Colonic mucosa (tissue), 4 donors: Measurements from ENCODE around the gene ADAMTS4. TPM values are rescaled to one million over a fixed set of nuclear protein-coding genes. Genes with fewer than 3 reads are reported as not detected.

Experiments used
- DNase-seq: peaks from one replicate; pipeline ENCODE4 v3.0.0-alpha.2; 2020
- H3K27ac ChIP-seq: fragments of 200-600 bp; one replicate; pipeline ENCODE4 v1.8.0; 2021
- H3K27me3 ChIP-seq: fragments of 200-600 bp; one replicate; pipeline ENCODE4 v1.8.0; 2021
- H3K36me3 ChIP-seq: fragments of 200-600 bp; one replicate; pipeline ENCODE4 v1.8.0; 2021
- H3K4me1 ChIP-seq: fragments of 200-600 bp; one replicate; pipeline ENCODE4 v1.8.0; 2021; ENCODE audit warnings: mild to moderate bottlenecking
- H3K4me3 ChIP-seq: fragments of 200-600 bp; one replicate; pipeline ENCODE4 v1.8.0; 2021
- H3K9ac ChIP-seq, 2 donors: one replicate each; pipeline ENCODE4 v1.7.0; 2013; ENCODE audit warnings: control low read depth in 2 of 2, low read depth in 2 of 2, low read length in 2 of 2
- H3K9me3 ChIP-seq: fragments of 200-600 bp; one replicate; pipeline ENCODE4 v1.8.0; 2021
- intact Hi-C: fragments of 100-400 bp; cut with DNase I; formaldehyde crosslinking; loops from one replicate; pipeline ENCODE4 v1.14.1; 2022
- total RNA-seq, 2 donors: library from RNA; stranded (reverse); fragmentation: NEBNext Ultra II Directional in 1 of 2; extraction: Animal tissue kit (Norgen Biotek cat#: 25700) in 1 of 2; gene quantifications; one replicate each; pipeline ENCODE4 v1.2.1, GENCODE V29; 2021
- TF ChIP-seq, protein P1 (sequence below): fragments of 200-600 bp; IDR thresholded peaks from one replicate; pipeline ENCODE4 v1.8.0; 2022; ENCODE audit warnings: antibody characterized with exemption, mild to moderate bottlenecking
- donor health status: healthy.
- donor health status: DM: no; HTN: no; CAD: no.
- donor health status: DM: no; HTN: no; CAD: no.

Gene ADAMTS4
- total RNA-seq, 2 donors from 2014 or later = 0.57 to 14.0 TPM

DNA sequence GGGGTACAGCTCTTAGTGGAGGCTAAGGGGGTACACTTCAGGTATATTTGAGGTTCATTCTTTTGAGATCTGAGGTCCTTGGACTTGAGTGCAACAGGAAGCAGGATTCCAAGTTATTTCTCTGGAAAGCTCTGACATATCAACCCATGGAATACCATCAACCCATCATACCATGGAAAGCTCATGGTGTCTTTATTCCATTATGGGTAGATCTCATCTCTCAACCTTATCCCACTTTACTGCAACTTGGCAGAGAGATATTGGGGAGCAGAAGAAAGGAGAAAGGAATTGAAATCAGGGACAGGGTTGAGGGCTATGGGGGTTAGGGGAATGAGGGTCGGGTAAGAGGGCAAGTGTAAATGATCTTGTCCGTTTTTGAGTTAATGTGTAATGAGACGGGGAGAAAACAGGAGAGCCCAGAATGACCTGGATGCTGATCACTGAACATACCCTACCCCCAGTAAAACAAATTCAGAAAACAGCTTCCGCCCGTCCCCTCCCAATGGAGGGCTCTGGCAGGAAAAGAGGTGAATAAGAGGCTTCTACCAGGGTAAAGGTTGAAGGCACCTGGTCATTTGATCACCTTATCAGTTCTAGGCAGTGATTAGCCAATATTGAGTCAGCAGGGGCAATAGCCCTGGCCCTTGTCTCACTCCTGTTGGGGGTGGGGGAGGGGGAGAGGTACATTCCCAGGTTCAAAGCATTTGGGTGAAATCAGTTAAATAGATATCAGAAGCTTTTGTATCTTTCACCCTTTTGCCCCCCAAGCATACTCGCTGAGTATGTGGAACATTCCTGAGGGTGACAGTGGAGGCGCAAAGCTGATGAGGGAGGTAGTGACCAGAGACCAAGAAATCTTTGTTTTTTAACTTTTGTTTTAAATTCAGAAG is 25.2 kb upstream of the ADAMTS4 start:
- TF ChIP-seq, protein P1, sequence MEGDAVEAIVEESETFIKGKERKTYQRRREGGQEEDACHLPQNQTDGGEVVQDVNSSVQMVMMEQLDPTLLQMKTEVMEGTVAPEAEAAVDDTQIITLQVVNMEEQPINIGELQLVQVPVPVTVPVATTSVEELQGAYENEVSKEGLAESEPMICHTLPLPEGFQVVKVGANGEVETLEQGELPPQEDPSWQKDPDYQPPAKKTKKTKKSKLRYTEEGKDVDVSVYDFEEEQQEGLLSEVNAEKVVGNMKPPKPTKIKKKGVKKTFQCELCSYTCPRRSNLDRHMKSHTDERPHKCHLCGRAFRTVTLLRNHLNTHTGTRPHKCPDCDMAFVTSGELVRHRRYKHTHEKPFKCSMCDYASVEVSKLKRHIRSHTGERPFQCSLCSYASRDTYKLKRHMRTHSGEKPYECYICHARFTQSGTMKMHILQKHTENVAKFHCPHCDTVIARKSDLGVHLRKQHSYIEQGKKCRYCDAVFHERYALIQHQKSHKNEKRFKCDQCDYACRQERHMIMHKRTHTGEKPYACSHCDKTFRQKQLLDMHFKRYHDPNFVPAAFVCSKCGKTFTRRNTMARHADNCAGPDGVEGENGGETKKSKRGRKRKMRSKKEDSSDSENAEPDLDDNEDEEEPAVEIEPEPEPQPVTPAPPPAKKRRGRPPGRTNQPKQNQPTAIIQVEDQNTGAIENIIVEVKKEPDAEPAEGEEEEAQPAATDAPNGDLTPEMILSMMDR = no peak
- H3K4me3 ChIP-seq = no peak overlapping the region
- no peaks in the 10 kb centered on the region for H3K27me3 ChIP-seq
- no peak overlapping the region for H3K9ac ChIP-seq
- no peak for DNase-seq
- no peaks in the 10 kb centered on the region for H3K9me3 ChIP-seq
- H3K27ac ChIP-seq = no peak overlapping the region
- intact Hi-C loops = no loop called here
- H3K4me1 ChIP-seq = peaks cover 20% of the 10 kb centered on the region
- H3K36me3 ChIP-seq = peaks cover 3% of the 10 kb centered on the region

DNA sequence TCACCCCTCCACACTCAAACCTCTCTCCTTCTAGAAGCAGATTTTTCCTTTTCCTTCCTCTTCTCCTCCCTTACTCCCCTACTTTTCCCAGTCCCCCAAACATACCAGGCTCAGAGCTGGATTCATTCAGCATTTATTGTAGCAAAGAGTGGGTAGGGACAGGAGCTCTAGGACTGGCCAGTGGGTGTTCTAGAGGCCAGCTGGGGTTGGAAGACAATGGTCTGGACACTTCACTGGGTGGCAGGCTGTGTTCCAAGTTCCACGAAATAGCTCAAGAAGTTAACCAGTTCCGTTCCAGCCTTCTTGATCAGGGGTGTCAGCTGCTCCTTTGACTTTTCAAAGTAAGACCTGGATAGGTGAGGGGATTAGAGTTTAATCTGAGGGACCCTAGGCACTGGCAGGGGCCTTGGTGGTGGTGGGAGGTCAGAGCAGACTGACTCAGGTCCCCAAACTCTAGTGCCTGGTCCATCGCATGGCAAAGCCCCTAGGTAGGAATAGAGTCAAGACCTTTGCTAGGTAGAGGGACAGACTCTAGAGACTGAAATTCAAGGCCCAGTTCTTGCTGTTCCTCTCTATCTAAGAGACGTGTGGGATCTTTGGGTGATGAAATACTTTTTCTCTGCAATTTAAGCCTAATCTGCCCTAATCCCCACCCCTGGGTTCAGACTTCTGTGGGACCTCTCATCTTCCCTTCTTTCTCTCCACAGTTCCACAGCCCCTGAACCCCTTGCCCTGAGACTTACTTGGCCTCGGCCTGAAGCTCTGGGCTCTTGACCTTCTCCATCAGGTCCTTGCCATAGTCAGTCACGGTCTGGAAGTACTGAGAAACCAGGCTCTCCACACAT is 23.5 kb upstream of the ADAMTS4 start:
- H3K27me3 ChIP-seq = no peaks in the 10 kb centered on the region
- no peaks in the 10 kb centered on the region for H3K9me3 ChIP-seq
- no peak overlapping the region for H3K27ac ChIP-seq
- H3K36me3 ChIP-seq = no peaks in the 10 kb centered on the region
- no peak overlapping the region for H3K4me3 ChIP-seq
- TF ChIP-seq, protein P1 = no peak
- no peak overlapping the region for H3K9ac ChIP-seq
- intact Hi-C loops = no loop called here
- no peak for DNase-seq
- H3K4me1 ChIP-seq = peaks cover 15% of the 10 kb centered on the region

DNA sequence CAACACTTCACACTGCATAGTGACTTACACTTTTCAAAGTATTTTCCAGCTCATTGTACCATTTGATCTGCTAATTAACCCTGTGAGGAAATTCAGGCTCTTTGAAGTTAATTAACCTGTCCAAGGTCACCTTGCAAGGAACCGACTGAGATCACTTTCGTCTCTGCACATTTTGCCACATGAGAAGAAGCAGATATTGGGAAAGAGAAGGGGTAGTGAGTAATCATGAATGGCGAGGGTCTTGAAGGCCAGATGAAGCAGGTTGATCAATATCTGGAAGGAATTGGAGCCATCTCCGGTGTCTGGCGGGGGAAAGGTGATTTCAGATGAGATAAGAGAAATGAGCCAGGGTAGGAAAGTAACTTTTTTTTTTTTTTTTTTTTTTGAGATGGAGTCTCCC is 21.1 kb upstream of the ADAMTS4 start:
- Histone ChIP-seq H3K9me3 (no peaks in the 10 kb centered on the region), H3K9ac (no peak overlapping the region), H3K4me3 (no peak overlapping the region), H3K27me3 (no peaks in the 10 kb centered on the region), H3K4me1 (no peaks in the 10 kb centered on the region), H3K36me3 (no peaks in the 10 kb centered on the region), H3K27ac (no peak overlapping the region)
- TF ChIP-seq, protein P1 = no peak
- DNase-seq = no peak
- intact Hi-C loops = no loop called here

DNA sequence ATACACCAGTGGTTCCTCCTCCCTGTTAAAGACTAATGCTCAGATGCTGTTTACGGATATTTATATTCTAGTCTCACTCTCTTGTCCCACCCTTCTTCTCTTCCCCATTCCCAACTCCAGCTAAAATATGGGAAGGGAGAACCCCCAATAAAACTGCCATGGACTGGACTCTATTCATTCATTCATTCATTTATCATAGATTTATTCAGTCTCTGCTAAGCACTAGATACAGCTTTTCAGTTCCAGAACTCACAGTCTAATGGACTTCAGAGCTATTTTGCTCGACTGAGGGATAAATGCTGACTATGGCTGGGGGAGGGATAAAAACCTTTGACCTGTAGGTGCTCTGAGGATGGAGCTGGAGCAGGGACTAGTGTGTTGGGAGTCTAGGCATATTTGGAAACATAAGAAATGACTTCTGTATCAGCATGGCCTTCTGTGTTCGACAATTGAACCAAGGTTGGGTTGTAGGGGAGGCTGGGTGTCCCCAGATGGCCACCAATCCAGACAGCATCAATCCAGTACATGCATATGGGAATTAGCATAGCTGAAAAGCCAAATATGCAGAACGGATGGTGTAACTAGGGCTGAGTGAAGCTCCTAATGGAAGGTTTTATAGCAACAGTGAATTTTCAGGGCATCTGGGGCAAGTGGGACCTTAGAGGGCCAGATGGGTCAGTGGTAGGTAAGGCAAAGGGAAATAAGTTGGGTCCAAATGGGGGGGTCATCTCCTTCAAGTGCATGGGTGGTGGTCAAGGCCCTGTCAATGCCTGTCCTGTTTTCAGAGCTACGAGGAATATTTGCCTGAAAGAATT is 20.4 kb upstream of the ADAMTS4 start:
- intact Hi-C loops = no loop called here
- Histone ChIP-seq H3K27ac (no peak overlapping the region), H3K27me3 (no peaks in the 10 kb centered on the region), H3K36me3 (no peaks in the 10 kb centered on the region), H3K9ac (no peak overlapping the region), H3K9me3 (no peaks in the 10 kb centered on the region), H3K4me3 (no peak overlapping the region), H3K4me1 (no peaks in the 10 kb centered on the region)
- DNase-seq = no peak
- TF ChIP-seq, protein P1 = no peak
